ENCODE data around the gene PPP4R4.

PPP4R4 gene

DNA sequence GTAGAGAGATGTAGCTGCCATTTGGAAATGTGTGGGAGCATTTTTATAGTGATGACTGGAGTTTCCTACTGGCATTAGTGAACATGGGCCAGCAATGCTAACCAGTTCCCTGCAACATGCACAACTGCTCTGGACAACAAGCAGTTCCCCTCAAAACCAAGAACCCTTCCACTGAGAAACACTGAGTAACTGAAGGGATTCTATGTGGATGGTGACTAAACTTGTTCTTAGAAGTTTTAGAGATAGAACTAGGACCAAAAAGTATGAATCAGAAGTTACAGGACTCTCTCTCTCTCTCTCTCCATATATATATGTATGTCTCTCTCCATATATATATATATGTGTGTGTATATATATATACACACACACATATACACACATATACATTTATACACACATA is 111.0 kb downstream of the PPP4R4 start:
- H3K79me2 ChIP-seq (ENCODE audit: insufficient read depth, low read depth), result no peaks in the 10 kb centered on the region
- H4K20me1 ChIP-seq (ENCODE audit: insufficient read depth), result no peaks in the 10 kb centered on the region
- H3K4me3 ChIP-seq (IDR thresholded peaks at IDR 0.05; ENCODE audit: insufficient read depth, low read depth, low read length), result no peak overlapping the region
- TF ChIP-seq, protein P1, sequence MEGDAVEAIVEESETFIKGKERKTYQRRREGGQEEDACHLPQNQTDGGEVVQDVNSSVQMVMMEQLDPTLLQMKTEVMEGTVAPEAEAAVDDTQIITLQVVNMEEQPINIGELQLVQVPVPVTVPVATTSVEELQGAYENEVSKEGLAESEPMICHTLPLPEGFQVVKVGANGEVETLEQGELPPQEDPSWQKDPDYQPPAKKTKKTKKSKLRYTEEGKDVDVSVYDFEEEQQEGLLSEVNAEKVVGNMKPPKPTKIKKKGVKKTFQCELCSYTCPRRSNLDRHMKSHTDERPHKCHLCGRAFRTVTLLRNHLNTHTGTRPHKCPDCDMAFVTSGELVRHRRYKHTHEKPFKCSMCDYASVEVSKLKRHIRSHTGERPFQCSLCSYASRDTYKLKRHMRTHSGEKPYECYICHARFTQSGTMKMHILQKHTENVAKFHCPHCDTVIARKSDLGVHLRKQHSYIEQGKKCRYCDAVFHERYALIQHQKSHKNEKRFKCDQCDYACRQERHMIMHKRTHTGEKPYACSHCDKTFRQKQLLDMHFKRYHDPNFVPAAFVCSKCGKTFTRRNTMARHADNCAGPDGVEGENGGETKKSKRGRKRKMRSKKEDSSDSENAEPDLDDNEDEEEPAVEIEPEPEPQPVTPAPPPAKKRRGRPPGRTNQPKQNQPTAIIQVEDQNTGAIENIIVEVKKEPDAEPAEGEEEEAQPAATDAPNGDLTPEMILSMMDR (conservative IDR thresholded peaks at IDR 0.05; ENCODE audit: low read depth, low read length), result no peak
- H3K4me1 ChIP-seq (ENCODE audit: low read depth, poor library complexity, severe bottlenecking), result no peaks in the 10 kb centered on the region
- H3K27me3 ChIP-seq (ENCODE audit: insufficient read depth, low read depth), result no peaks in the 10 kb centered on the region
- H3K9ac ChIP-seq, result no peak overlapping the region
- no peak overlapping the region for H3K27ac ChIP-seq
- H2AFZ ChIP-seq (ENCODE audit: low read depth), result no peak overlapping the region
- H3K36me3 ChIP-seq (ENCODE audit: insufficient read depth), result no peaks in the 10 kb centered on the region
- no peak overlapping the region for H3K4me2 ChIP-seq

DNA sequence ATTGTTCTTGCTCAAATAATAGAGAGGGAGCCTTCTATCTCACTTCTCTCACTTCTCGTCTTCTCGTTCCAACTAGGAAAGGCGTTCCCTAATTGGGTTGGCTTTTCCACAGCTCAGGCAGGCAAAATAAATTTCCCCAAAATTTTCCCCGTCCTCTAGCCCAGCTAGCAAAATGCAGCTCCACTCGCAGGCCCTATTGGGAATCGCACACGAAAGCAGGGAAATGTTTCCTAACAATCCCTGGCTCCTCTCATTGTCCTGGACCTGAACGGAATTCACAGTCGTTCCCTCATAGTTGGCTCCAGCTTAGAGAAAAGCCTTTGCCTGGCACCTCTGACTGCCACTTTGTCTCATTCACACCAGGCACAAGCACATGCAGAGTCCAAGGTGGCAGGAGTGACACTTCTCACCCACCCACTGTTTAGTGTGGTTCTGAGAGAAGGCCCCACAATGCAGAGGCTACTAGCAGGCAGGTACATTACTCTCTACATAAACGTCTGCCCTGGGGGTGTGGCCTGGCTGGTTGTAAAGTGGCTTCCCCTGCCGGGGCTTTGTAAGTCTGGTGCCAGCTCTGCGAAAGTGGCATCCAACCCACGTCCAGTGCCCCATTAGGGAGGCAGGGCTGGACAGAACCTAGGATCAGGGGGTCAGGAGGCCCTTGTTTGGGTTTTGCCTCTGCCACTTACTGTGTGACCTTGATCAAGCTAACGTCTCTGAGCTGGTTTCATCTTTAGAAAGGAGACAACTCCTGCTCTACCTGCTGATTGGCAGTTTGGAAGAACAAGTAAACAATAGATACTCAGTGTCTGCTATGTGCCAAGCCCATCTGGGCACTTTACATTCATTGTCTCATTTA is 114.7 kb downstream of the PPP4R4 start:
- no peaks in the 10 kb centered on the region for H3K79me2 ChIP-seq (ENCODE audit: insufficient read depth, low read depth)
- no peaks in the 10 kb centered on the region for H4K20me1 ChIP-seq (ENCODE audit: insufficient read depth)
- H3K4me2 ChIP-seq, result no peak overlapping the region
- no peak overlapping the region for H2AFZ ChIP-seq (ENCODE audit: low read depth)
- TF ChIP-seq, protein P1 (conservative IDR thresholded peaks at IDR 0.05; ENCODE audit: low read depth, low read length), result no peak
- no peak overlapping the region for H3K9ac ChIP-seq
- H3K27ac ChIP-seq, result no peak overlapping the region
- H3K27me3 ChIP-seq (ENCODE audit: insufficient read depth, low read depth), result no peaks in the 10 kb centered on the region
- no peaks in the 10 kb centered on the region for H3K4me1 ChIP-seq (ENCODE audit: low read depth, poor library complexity, severe bottlenecking)
- H3K36me3 ChIP-seq (ENCODE audit: insufficient read depth), result no peaks in the 10 kb centered on the region
- H3K4me3 ChIP-seq (IDR thresholded peaks at IDR 0.05; ENCODE audit: insufficient read depth, low read depth, low read length), result no peak overlapping the region

DNA sequence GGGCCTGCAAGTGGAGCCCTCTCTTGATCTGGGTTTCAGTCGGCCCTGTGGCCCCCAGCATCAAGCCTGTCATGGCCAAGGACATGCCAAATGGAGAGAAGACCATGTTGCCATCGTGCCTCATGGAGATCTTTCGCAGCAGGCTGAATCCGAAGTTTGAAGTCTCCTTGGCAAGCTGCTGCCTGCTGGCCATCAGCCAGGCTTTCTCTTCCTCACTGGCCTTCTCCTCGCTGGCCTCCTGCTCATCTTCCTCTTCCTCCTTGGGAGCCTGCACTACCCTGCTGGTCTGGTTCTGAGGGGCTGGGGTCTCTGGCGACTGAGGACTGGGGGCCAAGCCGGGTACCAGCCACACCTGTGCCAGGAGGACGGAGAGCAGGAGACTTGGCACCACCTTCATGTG is 116.1 kb downstream of the PPP4R4 start:
- TF ChIP-seq, protein P1 (conservative IDR thresholded peaks at IDR 0.05; ENCODE audit: low read depth, low read length), result no peak
- Histone ChIP-seq H3K79me2 (ENCODE audit: insufficient read depth, low read depth) (no peaks in the 10 kb centered on the region), H3K27ac (no peak overlapping the region), H3K4me2 (no peak overlapping the region), H3K27me3 (ENCODE audit: insufficient read depth, low read depth) (no peaks in the 10 kb centered on the region), H2AFZ (ENCODE audit: low read depth) (no peak overlapping the region), H3K4me3 (IDR thresholded peaks at IDR 0.05; ENCODE audit: insufficient read depth, low read depth, low read length) (no peak overlapping the region), H3K4me1 (ENCODE audit: low read depth, poor library complexity, severe bottlenecking) (no peaks in the 10 kb centered on the region), H4K20me1 (ENCODE audit: insufficient read depth) (no peaks in the 10 kb centered on the region), H3K36me3 (ENCODE audit: insufficient read depth) (no peaks in the 10 kb centered on the region), H3K9ac (no peak overlapping the region)

DNA sequence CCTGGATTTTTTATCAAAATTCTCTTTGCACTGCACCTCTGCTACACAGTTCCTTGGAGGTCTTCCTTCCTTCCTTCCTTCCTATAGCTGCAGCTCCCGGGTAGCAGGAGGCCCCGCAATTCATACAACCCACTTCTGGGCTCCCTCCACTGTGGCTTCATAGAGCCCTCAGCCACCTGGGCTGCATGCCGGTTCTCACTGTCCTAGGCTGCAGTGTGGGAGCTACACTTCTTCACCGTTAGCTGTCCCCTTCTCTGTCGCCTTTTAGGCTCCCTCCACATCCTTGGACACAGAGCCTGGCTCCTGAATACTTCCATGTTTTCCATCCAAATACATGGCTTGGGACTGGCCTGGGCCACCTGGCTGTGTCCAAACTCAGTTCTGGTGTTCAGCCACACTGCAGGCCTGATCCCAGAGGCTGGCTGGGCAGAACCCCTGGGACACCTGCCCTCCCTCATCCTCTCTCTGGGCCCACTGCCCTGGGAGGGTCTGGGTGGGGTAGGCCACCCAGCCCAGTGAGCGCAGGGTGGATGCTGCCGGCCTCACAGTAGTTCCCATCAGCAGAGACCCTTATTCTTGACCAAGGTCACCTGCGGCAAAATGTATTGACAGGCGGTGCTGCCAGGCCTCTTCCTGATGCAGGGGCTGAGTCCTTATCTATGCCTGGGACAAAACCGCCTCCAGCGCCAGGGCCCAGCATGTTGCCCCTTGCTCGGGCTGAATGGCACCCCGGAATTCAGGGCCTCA is 117.2 kb downstream of the PPP4R4 start:
- TF ChIP-seq, protein P1 (conservative IDR thresholded peaks at IDR 0.05; ENCODE audit: low read depth, low read length), result no peak
- H2AFZ ChIP-seq (ENCODE audit: low read depth), result no peak overlapping the region
- H3K27ac ChIP-seq, result no peak overlapping the region
- no peaks in the 10 kb centered on the region for H4K20me1 ChIP-seq (ENCODE audit: insufficient read depth)
- no peaks in the 10 kb centered on the region for H3K27me3 ChIP-seq (ENCODE audit: insufficient read depth, low read depth)
- H3K36me3 ChIP-seq (ENCODE audit: insufficient read depth), result no peaks in the 10 kb centered on the region
- no peaks in the 10 kb centered on the region for H3K4me1 ChIP-seq (ENCODE audit: low read depth, poor library complexity, severe bottlenecking)
- no peaks in the 10 kb centered on the region for H3K79me2 ChIP-seq (ENCODE audit: insufficient read depth, low read depth)
- no peak overlapping the region for H3K4me3 ChIP-seq (IDR thresholded peaks at IDR 0.05; ENCODE audit: insufficient read depth, low read depth, low read length)
- no peak overlapping the region for H3K4me2 ChIP-seq
- no peak overlapping the region for H3K9ac ChIP-seq

Measured in KMS-11 (cell line).